ENCODE results near the gene CPNE9.

- TF ChIP-seq CTCF (IDR thresholded peaks at IDR 0.05; ENCODE audit: insufficient read depth, low read depth, low read length) (no peak), EZH2 (IDR thresholded peaks at IDR 0.05; ENCODE audit: insufficient read depth, low read length) (no peak)
Measured at GRCh38 chr3:9712415-9712814, 8.8 kb downstream of the CPNE9 start.
